Activated CD8-positive, alpha-beta memory T cell treated with anti-CD3 and anti-CD28 coated beads, Interleukin-2, amount 50 U/mL, for 1 hour (primary cell): Measurements from ENCODE around the gene NIBAN1.
"Not testable (repeated sequence)": the region's sequence is repeated elsewhere in the genome, so short reads cannot be mapped to it uniquely, and the experiment has no call there.

Experiments
- DNase-seq: peaks from one replicate; pipeline ENCODE4 v3.0.0-alpha.2; 2020; ENCODE audit errors: extremely low read depth

Gene NIBAN1

GRCh38 chr1:184974056-184974836, at the start of gene NIBAN1:
Gene NIBAN1, minus strand, starts transcription at chr1:184974508. Its CDS starts 152 bp downstream, at chr1:184974356.
- DNase-seq = peak; percentile 14

GRCh38 chr1:185017966-185018365, 43.7 kb upstream of the NIBAN1 start:
- DNase-seq = no peak

GRCh38 chr1:185017338-185017737, 43.0 kb upstream of the NIBAN1 start:
- DNase-seq = no peak

- DNase-seq = no peak
These were observed 42.6 kb upstream of the NIBAN1 start for GRCh38 chr1:185016880-185017279.

GRCh38 chr1:185015631-185016030, 41.3 kb upstream of the NIBAN1 start:
- DNase-seq = no peak

- DNase-seq = no peak
These were observed 40.6 kb upstream of the NIBAN1 start for GRCh38 chr1:185014941-185015340.

GRCh38 chr1:185010361-185010760, 36.1 kb upstream of the NIBAN1 start:
- DNase-seq = no peak

GRCh38 chr1:185008838-185009237, 34.5 kb upstream of the NIBAN1 start:
- no peak for DNase-seq

- not testable (repeated sequence) for DNase-seq
These were observed 27.1 kb upstream of the NIBAN1 start for GRCh38 chr1:185001312-185001880.

- DNase-seq = not testable (repeated sequence)
These were observed 25.7 kb upstream of the NIBAN1 start for GRCh38 chr1:184999974-185000373.

- DNase-seq = no peak
These were observed 20.0 kb upstream of the NIBAN1 start for GRCh38 chr1:184994301-184994700.

- no peak for DNase-seq
These were observed 18.0 kb upstream of the NIBAN1 start for GRCh38 chr1:184992271-184992670.

GRCh38 chr1:184990204-184990603, 15.9 kb upstream of the NIBAN1 start:
- no peak for DNase-seq

- no peak for DNase-seq
These were observed 14.2 kb upstream of the NIBAN1 start for GRCh38 chr1:184988506-184988905.

GRCh38 chr1:184987696-184988095, 13.4 kb upstream of the NIBAN1 start:
- no peak for DNase-seq

- DNase-seq = no peak
These were observed 11.9 kb upstream of the NIBAN1 start for GRCh38 chr1:184986250-184986649.

GRCh38 chr1:184982002-184982954, 8.0 kb upstream of the NIBAN1 start:
- peak; percentile 50 for DNase-seq

GRCh38 chr1:184980726-184981125, 6.4 kb upstream of the NIBAN1 start:
- DNase-seq = no peak

GRCh38 chr1:184975208-184975870, 1.0 kb upstream of the NIBAN1 start:
- no peak for DNase-seq

- DNase-seq = no peak
These were observed 468 bp upstream of the NIBAN1 start for GRCh38 chr1:184974837-184975115.

GRCh38 chr1:184973272-184974055, 844 bp downstream of the NIBAN1 start:
- peak; percentile 4 for DNase-seq
